Measurements from ENCODE around the gene ITPRIP.

Gene ITPRIP

GRCh38 chr10:104325436-104326435 lies 12.5 kb downstream of the ITPRIP start:
- no peak for DNase-seq (ENCODE audit: low read depth)

- no peak for DNase-seq (ENCODE audit: low read depth)
These were observed 13.3 kb downstream of the ITPRIP start for GRCh38 chr10:104324931-104325330.

- no peak for DNase-seq (ENCODE audit: low read depth)
These were observed 14.0 kb downstream of the ITPRIP start for GRCh38 chr10:104324221-104324686.

DNA sequence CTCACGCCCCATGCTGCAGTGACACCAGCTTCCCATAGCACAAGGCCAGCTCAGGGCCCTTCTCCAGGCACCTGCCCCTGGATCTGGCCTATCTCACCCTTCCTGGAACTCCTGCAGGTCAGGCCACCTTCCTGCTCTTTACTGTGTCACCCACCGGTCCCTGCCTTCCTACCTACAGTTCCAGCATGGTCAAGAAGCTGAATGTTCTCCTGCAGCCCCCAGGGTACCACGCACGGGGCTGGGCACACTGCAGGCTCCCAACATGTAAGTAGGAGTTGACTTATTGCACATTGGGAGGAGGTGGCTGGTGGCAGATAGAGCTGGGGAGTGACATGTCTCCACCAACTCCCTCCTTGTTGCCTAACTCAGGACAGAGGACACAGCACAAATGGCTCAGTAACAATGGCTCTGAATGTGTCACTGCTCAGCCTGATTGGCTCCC lies 14.5 kb downstream of the ITPRIP start:
- no peak for DNase-seq (ENCODE audit: low read depth)

DNA sequence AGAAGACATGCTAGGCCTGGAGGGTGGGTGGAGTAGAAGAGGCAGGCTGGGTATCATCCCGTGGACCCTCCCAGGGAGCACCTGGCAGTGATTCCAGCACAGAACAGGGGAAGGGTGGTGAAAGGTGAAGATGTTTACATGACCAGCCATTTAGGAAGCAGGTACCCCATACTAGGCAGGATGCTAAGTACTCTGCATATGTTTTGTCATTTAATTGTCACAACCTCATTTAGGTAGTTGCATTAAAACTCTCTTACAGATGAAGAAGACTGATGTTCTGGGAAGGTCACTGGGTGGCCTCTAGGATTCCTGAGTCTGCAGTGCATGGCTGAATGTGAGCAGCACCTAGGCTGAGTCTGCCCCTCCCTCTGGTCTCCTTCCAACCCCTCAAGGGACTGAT lies 15.2 kb downstream of the ITPRIP start:
- no peak for DNase-seq (ENCODE audit: low read depth)

GRCh38 chr10:104322416-104322782 lies 15.9 kb downstream of the ITPRIP start:
- no peak for DNase-seq (ENCODE audit: low read depth)

GRCh38 chr10:104321725-104322415 lies 16.4 kb downstream of the ITPRIP start:
- no peak for DNase-seq (ENCODE audit: low read depth)

DNA sequence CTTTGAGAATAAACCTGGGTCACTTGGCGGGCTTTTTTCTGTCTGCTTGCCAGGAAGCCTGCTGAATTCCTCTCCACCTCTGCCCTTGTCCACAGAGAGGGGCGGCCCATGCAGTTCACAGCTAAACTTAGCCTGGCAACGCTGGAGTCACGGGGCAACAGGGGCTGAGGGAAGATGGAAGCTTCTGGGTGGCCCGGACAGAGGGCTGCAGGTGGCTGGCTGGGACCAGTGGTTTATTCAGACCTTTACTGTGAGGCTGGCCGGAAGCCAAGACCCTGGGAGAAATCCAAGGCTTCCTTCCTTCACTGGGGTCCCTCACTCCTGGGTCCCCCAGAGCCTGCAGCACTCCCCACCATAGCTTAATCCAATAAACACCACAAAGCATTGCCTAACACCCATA lies 17.0 kb downstream of the ITPRIP start:
- DNase-seq (ENCODE audit: low read depth): no peak

GRCh38 chr10:104318810-104319741 lies 19.2 kb downstream of the ITPRIP start:
- no peak for DNase-seq (ENCODE audit: low read depth)

GRCh38 chr10:104318326-104318725 lies 19.9 kb downstream of the ITPRIP start:
- DNase-seq (ENCODE audit: low read depth): no peak

GRCh38 chr10:104317726-104318299 lies 20.5 kb downstream of the ITPRIP start:
- no peak for DNase-seq (ENCODE audit: low read depth)

GRCh38 chr10:104317269-104317710 lies 21.0 kb downstream of the ITPRIP start:
- no peak for DNase-seq (ENCODE audit: low read depth)

DNA sequence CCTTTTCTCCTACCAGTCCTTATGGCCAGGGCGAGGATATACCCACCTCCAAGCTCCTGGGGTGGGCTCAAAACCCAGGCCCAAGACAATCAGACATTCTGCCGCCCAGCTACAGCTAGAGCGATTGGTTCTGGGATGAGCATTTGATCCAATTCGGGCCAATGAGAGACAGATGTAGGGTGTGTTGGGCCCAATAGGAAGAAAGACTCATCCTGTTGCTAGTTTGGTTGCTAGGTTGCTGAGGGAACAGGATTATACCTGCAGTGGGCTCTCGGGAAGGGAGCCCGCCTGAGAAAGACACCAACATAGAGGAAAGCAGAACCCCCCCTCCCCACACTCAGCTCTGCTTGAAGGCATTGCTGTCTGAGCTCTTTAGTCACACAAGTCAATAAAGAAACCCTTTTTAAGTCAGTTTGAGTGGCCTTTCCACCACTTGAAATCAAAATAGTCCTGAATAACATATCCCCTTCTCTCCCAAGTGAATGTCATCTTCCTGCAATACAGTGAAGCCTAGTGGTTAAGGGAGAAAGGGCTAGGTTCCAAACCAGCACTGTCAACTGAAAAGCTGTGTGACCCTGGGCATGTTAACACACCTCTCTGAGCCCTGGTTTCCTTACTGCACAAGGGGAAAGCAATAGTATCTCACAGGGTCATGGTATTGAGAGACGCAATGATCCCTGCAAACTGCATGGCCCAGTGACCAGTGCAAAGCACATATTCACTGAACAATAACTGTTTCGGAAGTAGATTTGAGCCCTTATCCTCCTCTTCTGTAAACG lies 21.8 kb downstream of the ITPRIP start:
- DNase-seq (ENCODE audit: low read depth): no peak

DNA sequence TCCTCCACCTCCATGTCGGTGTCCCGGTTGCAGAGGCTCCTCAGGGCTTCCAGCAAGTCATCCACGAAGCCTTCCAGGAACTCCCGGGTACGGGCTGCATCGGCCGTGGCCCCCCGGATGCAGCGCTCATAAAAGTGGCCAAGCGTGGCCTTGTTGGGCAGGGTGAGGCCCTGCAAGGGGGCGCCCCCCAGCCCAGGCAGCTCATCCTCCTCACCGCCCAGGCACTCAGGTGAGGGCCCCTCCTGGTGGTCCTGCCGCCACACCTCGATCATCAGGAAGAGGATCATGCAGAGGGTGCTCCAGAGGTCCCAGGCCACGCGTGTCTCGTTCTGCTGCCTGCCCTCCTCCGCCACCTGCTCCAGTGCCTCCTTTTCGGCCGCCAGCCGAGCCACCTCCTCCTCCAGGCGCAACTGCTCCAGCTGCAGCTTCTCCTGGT lies 22.8 kb downstream of the ITPRIP start:
- no peak for DNase-seq (ENCODE audit: low read depth)

GRCh38 chr10:104314591-104315485 lies 23.4 kb downstream of the ITPRIP start:
- no peak for DNase-seq (ENCODE audit: low read depth)

GRCh38 chr10:104311184-104311720 lies 27.0 kb downstream of the ITPRIP start:
- DNase-seq (ENCODE audit: low read depth): no peak

DNA sequence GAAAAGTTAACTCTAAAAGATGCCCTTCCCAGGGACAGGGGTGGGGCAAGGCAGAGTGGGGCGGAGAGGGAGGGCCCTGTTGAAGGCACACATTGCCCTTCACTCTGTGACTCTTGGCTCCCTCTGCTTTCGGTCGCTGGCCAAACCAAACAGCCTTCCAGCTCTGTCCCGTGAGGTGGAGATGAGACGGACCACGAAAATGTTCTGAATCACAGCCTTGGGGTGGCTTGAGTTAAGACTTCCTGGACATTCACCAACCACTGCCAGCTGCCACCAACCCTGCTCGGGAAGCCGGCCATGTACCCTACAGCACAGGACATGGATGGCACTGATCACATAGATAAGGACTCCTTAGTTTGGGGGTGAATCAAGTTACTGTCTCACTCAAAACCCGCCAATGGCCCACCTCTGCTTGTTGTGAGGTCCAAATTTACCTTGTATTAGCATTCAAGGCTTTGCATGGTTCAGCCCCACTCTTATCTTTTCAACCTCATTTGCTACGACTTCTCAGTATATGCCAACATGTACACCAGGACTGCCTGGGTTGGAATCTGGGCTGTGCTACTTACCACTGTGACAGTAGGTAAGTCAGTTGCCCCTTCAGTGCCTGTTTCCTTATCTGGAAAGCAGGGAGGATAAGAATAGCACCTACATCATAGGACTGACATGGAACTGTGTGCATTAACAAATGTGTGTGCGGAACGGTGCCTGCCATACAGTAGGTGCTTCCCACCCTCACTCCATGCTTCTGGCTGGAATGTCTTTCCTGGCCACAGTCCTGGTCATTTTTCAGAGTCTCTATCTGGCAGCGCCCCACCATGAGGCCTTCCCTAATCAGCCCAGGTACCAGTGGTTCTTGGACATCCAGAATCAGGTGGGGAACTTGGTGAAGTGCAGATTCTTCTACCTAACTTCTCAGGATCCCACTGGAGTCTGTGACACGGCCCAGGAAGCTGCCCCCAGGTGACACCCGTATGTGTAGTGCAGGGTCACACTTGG lies 28.0 kb downstream of the ITPRIP start:
- no peak for DNase-seq (ENCODE audit: low read depth)

DNA sequence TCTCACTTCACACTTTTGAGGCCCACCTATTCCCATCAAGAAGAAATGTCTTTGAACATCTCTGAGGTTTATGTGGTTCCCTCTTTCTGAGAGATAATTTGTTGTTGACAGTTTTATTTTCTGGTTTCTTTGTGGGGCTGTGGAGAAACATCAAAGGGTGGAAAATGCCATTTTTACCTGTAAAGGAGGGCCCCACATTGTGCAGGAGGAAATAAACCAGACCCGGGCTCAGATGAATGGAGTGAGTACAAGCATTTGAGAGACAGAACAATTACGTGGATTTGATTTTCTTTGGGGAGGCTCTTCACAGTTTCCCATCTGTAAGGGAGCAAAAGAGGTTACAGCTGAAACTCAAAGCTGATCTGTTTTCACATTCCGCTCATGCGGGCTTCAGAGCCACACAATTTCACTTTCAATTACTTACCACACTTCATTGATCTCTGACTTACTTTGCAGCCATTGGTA lies 29.8 kb downstream of the ITPRIP start:
- no peak for DNase-seq (ENCODE audit: low read depth)

Data from activated T-helper 1 cell treated with Interleukin-2 at 50 U/mL for 16 hours (primary cell).